ENCODE data around the gene NPR2.

The NPR2 gene

DNA sequence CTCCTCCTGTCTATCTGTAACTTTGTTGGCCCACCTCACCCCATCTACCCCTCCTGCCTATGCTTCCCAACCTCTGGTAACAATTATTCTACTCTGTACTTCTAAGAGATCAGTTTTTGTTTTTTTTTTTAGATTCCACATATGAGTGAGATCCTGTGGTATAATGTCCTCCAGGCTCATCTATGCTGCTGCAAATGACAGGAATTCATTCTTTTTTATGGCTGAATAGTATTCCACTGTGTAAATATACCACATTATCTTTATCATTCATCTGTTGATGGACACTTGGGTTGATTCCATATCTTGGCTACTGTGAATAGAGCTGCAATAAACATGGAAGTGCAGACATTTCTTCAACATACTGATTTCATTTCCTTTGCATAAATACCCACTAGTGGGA is 8.0 kb upstream of the NPR2 start:
- H3K9me3 ChIP-seq (ENCODE audit: control insufficient read depth in 2 of 2, low read length in 2 of 2): no peaks in the 10 kb centered on the region
- H3K4me3 ChIP-seq (ENCODE audit: low read length in 2 of 2): no peak overlapping the region
- no peak overlapping the region for H3K27ac ChIP-seq (ENCODE audit: low read length)
- no peaks in the 10 kb centered on the region for H3K4me1 ChIP-seq (ENCODE audit: control insufficient read depth, insufficient read depth, low read length)
- no peaks in the 10 kb centered on the region for H3K27me3 ChIP-seq (ENCODE audit: control insufficient read depth in 1 of 2, insufficient read depth in 2 of 2, low read length in 2 of 2)
- H3K9ac ChIP-seq (ENCODE audit: low read length in 2 of 2): no peak overlapping the region
- peaks cover 0 to 2% of the 10 kb centered on the region in 2 donors for H3K36me3 ChIP-seq (ENCODE audit: control insufficient read depth in 2 of 2, insufficient read depth in 2 of 2, low read length in 2 of 2)

DNA sequence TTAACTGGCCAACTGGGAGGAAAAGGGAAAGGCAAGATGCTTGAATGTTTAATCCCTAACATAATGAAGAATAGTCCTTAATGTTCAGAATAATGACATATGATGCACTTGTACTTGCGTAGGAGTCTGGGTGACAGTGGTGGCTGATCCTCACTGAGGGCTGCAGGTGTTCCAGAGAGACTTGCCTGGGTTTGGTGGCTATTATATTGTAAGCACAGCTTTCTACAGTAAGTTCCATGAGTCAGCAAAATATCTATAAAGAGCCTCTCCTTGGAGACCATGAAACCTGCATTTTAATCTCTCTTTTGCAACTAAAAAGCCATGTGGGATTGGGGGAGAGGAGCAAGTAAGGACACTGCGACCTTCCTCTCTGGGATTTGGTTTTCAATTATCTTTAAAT is 1.9 kb upstream of the NPR2 start:
- Histone ChIP-seq H3K4me3 (ENCODE audit: low read length in 2 of 2) (no peak overlapping the region), H3K9ac (ENCODE audit: low read length in 2 of 2) (no peak overlapping the region), H3K9me3 (ENCODE audit: control insufficient read depth in 2 of 2, low read length in 2 of 2) (no peaks in the 10 kb centered on the region)

DNA sequence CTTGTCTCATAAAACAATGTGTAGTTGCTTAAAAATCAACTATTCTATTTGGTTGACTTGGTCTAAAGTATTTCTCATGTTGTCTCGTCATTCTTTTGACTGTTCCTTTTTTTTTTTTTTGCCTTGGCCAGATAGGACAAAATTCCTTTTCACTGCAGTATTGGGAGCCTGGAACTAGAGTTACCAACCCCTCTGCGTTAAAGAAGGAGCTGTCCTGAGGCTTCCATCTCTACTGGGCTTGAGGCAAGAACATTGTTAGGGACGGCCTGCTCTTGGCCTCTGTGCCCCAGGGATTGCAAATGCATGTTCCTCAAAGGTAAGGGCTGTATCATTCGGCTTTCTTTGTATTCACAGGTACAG is 1.4 kb upstream of the NPR2 start:
- Histone ChIP-seq H3K36me3 (ENCODE audit: control insufficient read depth in 2 of 2, insufficient read depth in 2 of 2, low read length in 2 of 2) (peaks cover 0 to 2% of the 10 kb centered on the region in 2 donors), H3K9ac (ENCODE audit: low read length in 2 of 2) (no peak overlapping the region), H3K4me3 (ENCODE audit: low read length in 2 of 2) (no peak overlapping the region), H3K4me1 (ENCODE audit: control insufficient read depth, insufficient read depth, low read length) (peaks cover 39% of the 10 kb centered on the region), H3K27ac (ENCODE audit: low read length) (peak overlapping the region; percentile 77), H3K27me3 (ENCODE audit: control insufficient read depth in 1 of 2, insufficient read depth in 2 of 2, low read length in 2 of 2) (no peaks in the 10 kb centered on the region), H3K9me3 (ENCODE audit: control insufficient read depth in 2 of 2, low read length in 2 of 2) (no peaks in the 10 kb centered on the region)

More for the DNA sequence above, 1.9 kb upstream of the NPR2 start:
- no peaks in the 10 kb centered on the region for H3K27me3 ChIP-seq (ENCODE audit: control insufficient read depth in 1 of 2, insufficient read depth in 2 of 2, low read length in 2 of 2)
- no peak overlapping the region for H3K27ac ChIP-seq (ENCODE audit: low read length)
- H3K4me1 ChIP-seq (ENCODE audit: control insufficient read depth, insufficient read depth, low read length): peaks cover 34% of the 10 kb centered on the region
- H3K36me3 ChIP-seq (ENCODE audit: control insufficient read depth in 2 of 2, insufficient read depth in 2 of 2, low read length in 2 of 2): peaks cover 0 to 2% of the 10 kb centered on the region in 2 donors

DNA sequence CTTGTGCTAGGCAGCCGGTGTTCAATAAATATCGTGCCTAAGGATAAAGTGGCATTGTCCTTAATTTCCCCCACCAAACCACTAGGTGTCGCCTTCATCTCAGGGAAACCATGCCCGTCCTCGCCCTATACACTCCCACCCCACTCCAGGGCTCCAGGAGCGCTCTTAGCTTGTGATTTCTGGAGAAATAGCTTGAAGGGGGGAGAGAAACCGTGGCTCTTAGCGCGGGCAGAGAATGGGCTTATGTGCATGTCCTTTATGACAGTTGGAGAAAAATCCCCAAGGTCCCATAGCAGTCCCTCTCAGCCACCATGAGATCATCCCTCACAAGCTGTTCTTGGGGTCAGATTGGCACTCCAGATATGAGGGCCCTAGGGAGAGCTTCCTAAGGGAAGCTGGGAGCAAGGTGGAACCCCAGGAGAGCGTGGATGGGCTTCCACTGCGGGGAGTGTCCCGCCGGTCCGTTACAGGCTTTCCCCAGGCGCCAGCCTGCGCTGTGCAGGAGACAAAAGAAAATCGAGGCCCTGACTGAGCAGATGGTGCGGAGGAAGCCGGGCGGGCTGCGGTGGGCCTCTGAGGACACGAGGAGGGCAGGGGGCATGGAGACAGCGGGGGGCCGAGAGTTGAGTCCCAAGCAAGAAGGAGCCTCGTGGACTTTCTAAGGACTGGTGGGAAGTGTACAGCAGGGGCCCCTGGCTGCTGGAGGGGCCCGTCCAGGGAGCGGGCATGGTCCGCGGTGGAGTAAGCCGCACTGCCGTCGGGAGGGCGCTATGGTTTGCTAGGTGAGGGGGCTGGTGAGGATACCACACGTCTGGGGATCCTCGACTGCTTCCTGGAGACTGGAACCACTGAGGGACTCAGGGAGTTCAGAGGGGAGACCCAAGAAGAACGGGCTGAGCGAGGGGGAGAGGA is 750 bp upstream of the NPR2 start:
- H3K4me1 ChIP-seq (ENCODE audit: control insufficient read depth, insufficient read depth, low read length): peaks cover 40% of the 10 kb centered on the region
- peak overlapping the region; percentile 28 to 51 for H3K9ac ChIP-seq (ENCODE audit: low read length in 2 of 2)
- peak overlapping the region; percentile 77 for H3K27ac ChIP-seq (ENCODE audit: low read length)
- H3K4me3 ChIP-seq (ENCODE audit: low read length in 2 of 2): peak overlapping the region; percentile 29 to 52
- H3K27me3 ChIP-seq (ENCODE audit: control insufficient read depth in 1 of 2, insufficient read depth in 2 of 2, low read length in 2 of 2): no peaks in the 10 kb centered on the region
- no peaks in the 10 kb centered on the region for H3K9me3 ChIP-seq (ENCODE audit: control insufficient read depth in 2 of 2, low read length in 2 of 2)
- H3K36me3 ChIP-seq (ENCODE audit: control insufficient read depth in 2 of 2, insufficient read depth in 2 of 2, low read length in 2 of 2): peaks cover 0 to 2% of the 10 kb centered on the region in 2 donors

DNA sequence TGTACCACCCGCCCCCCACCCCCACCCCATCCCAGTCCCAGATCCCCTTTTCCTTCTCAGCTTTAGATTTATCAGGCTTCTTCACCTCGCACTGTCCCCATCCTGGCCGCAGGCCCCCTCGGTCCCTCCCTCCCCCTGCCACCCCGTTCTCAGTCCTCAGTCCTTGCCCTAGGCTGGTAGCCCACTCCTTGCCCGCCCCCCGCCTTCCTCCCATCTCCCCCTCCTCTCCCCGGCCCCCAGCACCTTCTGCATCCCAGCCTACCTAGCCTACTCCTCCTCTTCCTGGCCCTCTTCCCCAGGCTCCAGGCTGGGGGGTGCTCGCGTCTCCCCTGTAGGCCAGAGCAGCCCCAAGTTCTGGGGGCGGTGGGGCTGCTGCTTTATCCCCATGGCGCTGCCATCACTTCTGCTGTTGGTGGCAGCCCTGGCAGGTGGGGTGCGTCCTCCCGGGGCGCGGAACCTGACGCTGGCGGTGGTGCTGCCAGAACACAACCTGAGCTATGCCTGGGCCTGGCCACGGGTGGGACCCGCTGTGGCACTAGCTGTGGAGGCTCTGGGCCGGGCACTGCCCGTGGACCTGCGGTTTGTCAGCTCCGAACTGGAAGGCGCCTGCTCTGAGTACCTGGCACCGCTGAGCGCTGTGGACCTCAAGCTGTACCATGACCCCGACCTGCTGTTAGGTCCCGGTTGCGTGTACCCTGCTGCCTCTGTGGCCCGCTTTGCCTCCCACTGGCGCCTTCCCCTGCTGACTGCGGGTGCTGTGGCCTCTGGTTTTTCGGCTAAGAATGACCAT is 828 bp downstream of the NPR2 start:
- H3K9me3 ChIP-seq (ENCODE audit: control insufficient read depth in 2 of 2, low read length in 2 of 2): no peaks in the 10 kb centered on the region
- no peak overlapping the region for H3K27ac ChIP-seq (ENCODE audit: low read length)
- H3K36me3 ChIP-seq (ENCODE audit: control insufficient read depth in 2 of 2, insufficient read depth in 2 of 2, low read length in 2 of 2): peaks cover 0 to 2% of the 10 kb centered on the region in 2 donors
- peak overlapping the region; percentile 21 to 29 for H3K9ac ChIP-seq (ENCODE audit: low read length in 2 of 2)
- H3K4me1 ChIP-seq (ENCODE audit: control insufficient read depth, insufficient read depth, low read length): peaks cover 40% of the 10 kb centered on the region
- no peaks in the 10 kb centered on the region for H3K27me3 ChIP-seq (ENCODE audit: control insufficient read depth in 1 of 2, insufficient read depth in 2 of 2, low read length in 2 of 2)
- peak overlapping the region; percentile 62 to 78 for H3K4me3 ChIP-seq (ENCODE audit: low read length in 2 of 2)

DNA sequence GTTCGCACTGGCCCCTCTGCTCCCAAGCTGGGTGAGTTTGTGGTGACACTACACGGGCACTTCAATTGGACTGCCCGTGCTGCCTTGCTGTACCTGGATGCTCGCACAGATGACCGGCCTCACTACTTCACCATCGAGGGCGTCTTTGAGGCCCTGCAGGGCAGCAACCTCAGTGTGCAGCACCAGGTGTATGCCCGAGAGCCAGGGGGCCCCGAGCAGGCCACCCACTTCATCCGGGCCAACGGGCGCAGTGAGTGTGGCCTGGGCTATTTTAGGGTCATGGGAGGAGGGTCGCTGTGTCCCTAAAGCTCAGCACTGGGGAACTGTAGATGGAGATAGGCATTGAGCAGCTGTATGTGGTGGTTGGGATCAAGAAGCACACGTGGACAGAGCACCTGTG is 1.4 kb downstream of the NPR2 start:
- no peak overlapping the region for H3K27ac ChIP-seq (ENCODE audit: low read length)
- peak overlapping the region; percentile 3 to 78 for H3K4me3 ChIP-seq (ENCODE audit: low read length in 2 of 2)
- peaks cover 40% of the 10 kb centered on the region for H3K4me1 ChIP-seq (ENCODE audit: control insufficient read depth, insufficient read depth, low read length)
- H3K27me3 ChIP-seq (ENCODE audit: control insufficient read depth in 1 of 2, insufficient read depth in 2 of 2, low read length in 2 of 2): no peaks in the 10 kb centered on the region
- no peaks in the 10 kb centered on the region for H3K36me3 ChIP-seq (ENCODE audit: control insufficient read depth in 2 of 2, insufficient read depth in 2 of 2, low read length in 2 of 2)
- H3K9me3 ChIP-seq (ENCODE audit: control insufficient read depth in 2 of 2, low read length in 2 of 2): no peaks in the 10 kb centered on the region
- H3K9ac ChIP-seq (ENCODE audit: low read length in 2 of 2): peak overlapping the region in 1 of 2 donors; percentile 16

DNA sequence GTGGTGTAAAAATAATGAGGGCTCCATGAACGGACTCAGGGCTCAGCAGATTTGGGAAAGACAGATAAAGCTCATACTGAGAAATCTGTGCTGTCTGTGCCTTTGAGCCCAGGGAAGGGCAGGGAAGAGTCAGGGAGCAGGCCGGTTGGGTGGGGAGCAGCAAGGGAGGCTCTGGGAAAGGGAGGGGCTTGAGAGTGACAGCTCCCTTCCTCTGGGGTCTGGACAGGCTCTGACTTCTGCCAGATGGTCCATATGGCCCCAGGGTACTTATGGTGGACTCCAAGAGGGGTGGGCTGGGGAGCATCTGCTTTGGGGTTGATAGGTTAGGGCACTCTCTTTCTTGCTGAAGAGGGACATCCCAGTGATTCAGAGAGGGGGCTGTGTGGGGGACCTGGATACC is 2.1 kb downstream of the NPR2 start:
- Histone ChIP-seq H3K27ac (ENCODE audit: low read length) (peak overlapping the region; percentile 37), H3K36me3 (ENCODE audit: control insufficient read depth in 2 of 2, insufficient read depth in 2 of 2, low read length in 2 of 2) (no peaks in the 10 kb centered on the region), H3K27me3 (ENCODE audit: control insufficient read depth in 1 of 2, insufficient read depth in 2 of 2, low read length in 2 of 2) (no peaks in the 10 kb centered on the region), H3K9ac (ENCODE audit: low read length in 2 of 2) (peak overlapping the region; percentile 16 to 55), H3K4me1 (ENCODE audit: control insufficient read depth, insufficient read depth, low read length) (peaks cover 40% of the 10 kb centered on the region), H3K4me3 (ENCODE audit: low read length in 2 of 2) (peak overlapping the region in 1 of 2 donors; percentile 78), H3K9me3 (ENCODE audit: control insufficient read depth in 2 of 2, low read length in 2 of 2) (no peaks in the 10 kb centered on the region)

DNA sequence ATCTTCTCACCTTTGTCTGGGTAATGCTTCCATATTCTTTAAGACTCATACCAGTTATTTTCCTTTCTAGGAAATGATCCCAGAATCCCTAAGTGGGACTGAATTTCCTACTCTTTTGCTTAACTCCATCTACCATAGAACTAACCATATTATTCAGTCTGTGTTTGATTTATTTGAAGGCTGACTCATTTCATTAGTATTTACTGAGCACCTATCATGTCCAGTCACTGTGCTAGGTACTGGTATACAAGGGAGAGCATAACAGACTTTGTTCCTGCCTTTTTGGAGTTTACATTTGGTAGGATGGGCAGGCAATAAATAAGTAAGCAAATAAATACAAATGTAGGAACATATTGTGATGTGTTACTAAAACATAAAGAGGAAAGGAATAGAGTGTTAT is 4.3 kb downstream of the NPR2 start:
- no peaks in the 10 kb centered on the region for H3K9me3 ChIP-seq (ENCODE audit: control insufficient read depth in 2 of 2, low read length in 2 of 2)
- no peaks in the 10 kb centered on the region for H3K27me3 ChIP-seq (ENCODE audit: control insufficient read depth in 1 of 2, insufficient read depth in 2 of 2, low read length in 2 of 2)
- peaks cover 36% of the 10 kb centered on the region for H3K4me1 ChIP-seq (ENCODE audit: control insufficient read depth, insufficient read depth, low read length)
- H3K27ac ChIP-seq (ENCODE audit: low read length): no peak overlapping the region
- peaks cover 5 to 11% of the 10 kb centered on the region in 2 donors for H3K36me3 ChIP-seq (ENCODE audit: control insufficient read depth in 2 of 2, insufficient read depth in 2 of 2, low read length in 2 of 2)
- no peak overlapping the region for H3K9ac ChIP-seq (ENCODE audit: low read length in 2 of 2)
- no peak overlapping the region for H3K4me3 ChIP-seq (ENCODE audit: low read length in 2 of 2)

DNA sequence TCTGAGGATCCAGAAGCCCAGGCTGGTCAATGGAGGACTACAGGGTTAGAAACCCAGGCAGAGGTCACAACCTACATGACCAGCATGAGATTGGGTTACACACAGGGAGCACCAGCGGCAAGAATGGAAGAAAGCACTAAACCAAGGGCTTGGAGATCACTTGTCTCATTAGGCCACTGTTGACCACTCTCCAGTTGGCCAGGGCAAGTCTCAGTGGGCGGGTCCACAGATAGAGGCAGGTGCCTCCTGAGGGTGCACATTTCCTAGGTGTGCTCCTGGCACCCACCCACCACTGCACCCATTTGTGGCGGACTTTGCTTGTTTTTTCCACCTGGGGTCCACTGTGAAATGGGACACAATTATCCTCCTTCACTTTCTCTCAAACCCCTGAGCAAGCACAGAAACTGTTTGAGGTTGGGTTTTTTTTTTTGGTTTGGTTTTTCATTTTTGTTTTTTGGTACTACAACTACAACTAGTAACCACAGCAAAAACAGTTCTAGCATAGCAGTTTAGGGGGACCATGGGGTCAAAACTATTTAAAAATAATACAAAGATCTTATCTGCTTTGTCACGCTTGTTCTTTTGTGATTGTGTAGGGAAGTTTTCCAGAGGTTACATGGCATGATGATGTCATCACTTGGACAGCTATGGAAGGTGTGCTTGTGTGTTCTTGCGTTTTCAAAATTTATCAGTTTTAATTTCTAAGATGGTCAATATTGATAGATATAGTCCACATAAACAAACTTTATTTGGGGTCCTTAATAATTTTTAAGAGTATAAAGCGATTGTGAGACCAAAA is 6.1 kb downstream of the NPR2 start:
- no peak overlapping the region for H3K9ac ChIP-seq (ENCODE audit: low read length in 2 of 2)
- H3K27ac ChIP-seq (ENCODE audit: low read length): no peak overlapping the region
- H3K4me3 ChIP-seq (ENCODE audit: low read length in 2 of 2): no peak overlapping the region
- H3K36me3 ChIP-seq (ENCODE audit: control insufficient read depth in 2 of 2, insufficient read depth in 2 of 2, low read length in 2 of 2): peaks cover 18 to 24% of the 10 kb centered on the region in 2 donors
- H3K27me3 ChIP-seq (ENCODE audit: control insufficient read depth in 1 of 2, insufficient read depth in 2 of 2, low read length in 2 of 2): no peaks in the 10 kb centered on the region
- H3K9me3 ChIP-seq (ENCODE audit: control insufficient read depth in 2 of 2, low read length in 2 of 2): no peaks in the 10 kb centered on the region
- peaks cover 26% of the 10 kb centered on the region for H3K4me1 ChIP-seq (ENCODE audit: control insufficient read depth, insufficient read depth, low read length)

DNA sequence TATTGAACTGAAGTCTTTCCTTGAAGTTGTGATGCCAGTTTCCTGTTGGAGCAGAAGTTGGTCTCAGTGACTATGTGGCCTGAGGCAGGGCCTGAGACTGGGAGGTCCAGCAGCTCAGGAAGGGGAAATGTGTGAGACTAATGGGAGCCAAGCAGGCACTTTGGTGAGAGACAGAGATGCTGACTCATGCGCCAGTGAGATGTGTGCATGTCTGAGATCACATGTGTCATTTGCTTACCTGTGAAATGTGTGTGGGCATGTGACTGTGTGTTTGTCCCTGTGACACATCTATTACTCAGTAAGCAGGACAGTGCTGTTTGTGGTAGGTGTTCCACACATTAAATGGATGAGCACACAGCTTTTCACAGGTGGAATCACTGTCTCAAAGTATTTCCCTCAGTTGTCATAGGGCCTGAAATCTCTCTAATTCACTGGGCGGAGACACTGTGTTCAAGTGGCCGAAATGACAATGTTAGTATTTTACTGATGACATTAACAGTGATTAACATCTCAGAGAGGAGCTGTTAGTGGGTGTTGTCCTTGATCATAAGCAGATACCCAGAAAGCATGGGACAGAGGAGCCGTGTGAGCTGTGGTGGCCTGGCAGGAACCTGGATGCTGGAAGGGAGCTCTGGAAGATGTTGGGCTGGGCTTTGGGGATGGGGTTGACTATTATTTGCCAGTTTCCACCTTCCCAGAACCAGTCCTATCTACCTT is 7.4 kb downstream of the NPR2 start:
- Histone ChIP-seq H3K27me3 (ENCODE audit: control insufficient read depth in 1 of 2, insufficient read depth in 2 of 2, low read length in 2 of 2) (no peaks in the 10 kb centered on the region), H3K9me3 (ENCODE audit: control insufficient read depth in 2 of 2, low read length in 2 of 2) (no peaks in the 10 kb centered on the region), H3K4me1 (ENCODE audit: control insufficient read depth, insufficient read depth, low read length) (peaks cover 13% of the 10 kb centered on the region), H3K36me3 (ENCODE audit: control insufficient read depth in 2 of 2, insufficient read depth in 2 of 2, low read length in 2 of 2) (peaks cover 20 to 26% of the 10 kb centered on the region in 2 donors), H3K27ac (ENCODE audit: low read length) (no peak overlapping the region), H3K9ac (ENCODE audit: low read length in 2 of 2) (no peak overlapping the region), H3K4me3 (ENCODE audit: low read length in 2 of 2) (no peak overlapping the region)

Data from stomach smooth muscle (tissue), 2 donors.